ENCODE data around the gene RGS16.

GRCh38 chr1:182600745-182601415 lies 3.3 kb downstream of the RGS16 start:
- TF ChIP-seq POLR2A (IDR thresholded peaks at IDR 0.05) (no peak), CTCF (IDR thresholded peaks at IDR 0.05) (no peak)

Data from uterus (tissue), 2 donors.